LNCaP clone FGC (cell line): Measurements from ENCODE around the gene DDC.

Experiments used
- DNase-seq: peaks from one replicate; pipeline ENCODE4 v3.0.0-alpha.2; 2011; ENCODE audit warnings: low read depth
- H3K4me3 ChIP-seq: 2 replicates; pipeline ENCODE4 v1.5.1; 2011; ENCODE audit warnings: mild to moderate bottlenecking, low read depth, low read length, control low read depth
- CTCF ChIP-seq: IDR thresholded peaks from 2 replicates; pipeline ENCODE4 v1.5.1; 2012; ENCODE audit warnings: mild to moderate bottlenecking; ENCODE audit not compliant: control insufficient read depth, insufficient read depth; ENCODE audit errors: extremely low read depth

DDC gene

GRCh38 chr7:50505553-50506210 lies 59.5 kb downstream of the DDC start:
- no peak for DNase-seq
- no peak for TF ChIP-seq CTCF
- H3K4me3 ChIP-seq = no peak overlapping the region

GRCh38 chr7:50504646-50505546 lies 60.3 kb downstream of the DDC start:
- no peak overlapping the region for H3K4me3 ChIP-seq
- TF ChIP-seq CTCF = no peak
- DNase-seq = no peak

GRCh38 chr7:50502947-50503346 lies 62.3 kb downstream of the DDC start:
- no peak overlapping the region for H3K4me3 ChIP-seq
- DNase-seq = no peak
- no peak for TF ChIP-seq CTCF

GRCh38 chr7:50502001-50502684 lies 63.1 kb downstream of the DDC start:
- H3K4me3 ChIP-seq = no peak overlapping the region
- DNase-seq = no peak
- TF ChIP-seq CTCF = no peak

- DNase-seq = no peak
- no peak overlapping the region for H3K4me3 ChIP-seq
- no peak for TF ChIP-seq CTCF
Measured at GRCh38 chr7:50499092-50499491, 66.1 kb downstream of the DDC start.

- DNase-seq = no peak
- TF ChIP-seq CTCF = no peak
- H3K4me3 ChIP-seq = no peak overlapping the region
Measured at GRCh38 chr7:50497968-50498367, 67.2 kb downstream of the DDC start.
